BLaER1 treated with 17β-estradiol and CSF1 and Interleukin-3, amounts not matched to agents 10 nM and 100 nM (cell line): ENCODE results near the gene SYT6.

ENCODE experiments used
- H3K27ac ChIP-seq, 11 experiments: shearing (Covaris generic); formaldehyde crosslinking; 2 replicates each; pipeline ENCODE4 v1.8.1; 2022
- H3K27me3 ChIP-seq, 11 experiments: shearing (Covaris generic); formaldehyde crosslinking; 2 replicates each; pipeline ENCODE4 v1.8.1; 2022
- H3K36me3 ChIP-seq, 11 experiments: shearing (Covaris generic); formaldehyde crosslinking; 2 replicates each; pipeline ENCODE4 v1.8.1; 2022
- H3K4me1 ChIP-seq, 10 experiments: shearing (Covaris generic); formaldehyde crosslinking; 2 replicates each; pipeline ENCODE4 v1.8.1; 2022
- H3K4me2 ChIP-seq, 11 experiments: shearing (Covaris generic); formaldehyde crosslinking; 2 replicates each; pipeline ENCODE4 v1.8.1; 2022
- H3K4me3 ChIP-seq, 10 experiments: shearing (Covaris generic); formaldehyde crosslinking; 2 replicates each; pipeline ENCODE4 v1.8.1; 2022
- H3K9ac ChIP-seq, 11 experiments: shearing (Covaris generic); formaldehyde crosslinking; 2 replicates each; pipeline ENCODE4 v1.8.1; 2022
- H3K9me3 ChIP-seq, 11 experiments: shearing (Covaris generic); formaldehyde crosslinking; replicated peaks in 1 of 11; 2 replicates each; pipeline ENCODE4 v1.8.1; 2022
- H4K20me1 ChIP-seq, 11 experiments: shearing (Covaris generic); formaldehyde crosslinking; 2 replicates each; pipeline ENCODE4 v1.8.1; 2022
- Cebpa-rat ChIP-seq, 11 experiments: shearing (Covaris generic); IDR thresholded peaks; 2 replicates each; pipeline ENCODE4 v1.8.1; 2022

The SYT6 gene

GRCh38 chr1:114156538-114157274 lies 3.0 kb upstream of the SYT6 start:
- Histone ChIP-seq H4K20me1 (no peaks in the 10 kb centered on the region; a peak in 1 of 22 replicates), H3K36me3 (no peaks in the 10 kb centered on the region), H3K27me3 (peaks cover 34 to 43% (median 39%) of the 10 kb centered on the region in 11 experiments), H3K4me2 (no peak overlapping the region), H3K9me3 (peaks cover 22 to 33% (median 29%) of the 10 kb centered on the region in 11 experiments), H3K9ac (no peak overlapping the region), H3K27ac (no peak overlapping the region), H3K4me3 (no peak overlapping the region), H3K4me1 (no peaks in the 10 kb centered on the region)
- no peak for TF ChIP-seq Cebpa-rat (IDR thresholded peaks at IDR 0.05)

DNA sequence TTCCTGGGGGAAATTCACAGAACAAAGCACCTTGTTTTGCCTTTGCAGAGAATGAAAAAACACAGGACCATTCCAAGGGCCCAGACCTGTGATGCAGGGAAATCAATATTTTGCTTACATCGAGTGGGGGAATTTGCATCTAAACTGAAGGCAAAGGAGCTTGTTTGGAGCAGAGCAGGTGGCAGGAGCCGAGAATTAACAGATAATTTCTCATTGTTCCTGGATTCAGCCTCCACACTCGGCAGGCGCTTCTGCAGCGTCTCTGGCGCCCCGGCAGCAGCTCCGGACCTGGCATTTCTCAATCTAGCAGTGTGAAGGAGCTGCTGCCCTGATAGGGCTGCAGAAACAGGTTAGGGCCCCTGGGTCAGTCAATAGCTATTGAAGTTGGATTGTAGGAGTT lies 2.0 kb upstream of the SYT6 start:
- Histone ChIP-seq H3K27ac (no peak overlapping the region), H3K27me3 (peaks cover 39 to 53% (median 47%) of the 10 kb centered on the region in 11 experiments), H3K4me2 (no peak overlapping the region), H3K36me3 (no peaks in the 10 kb centered on the region), H4K20me1 (no peaks in the 10 kb centered on the region; a peak in 1 of 22 replicates), H3K4me3 (no peak overlapping the region), H3K9me3 (peaks cover 22 to 33% (median 29%) of the 10 kb centered on the region in 11 experiments), H3K4me1 (no peaks in the 10 kb centered on the region), H3K9ac (no peak overlapping the region)
- TF ChIP-seq Cebpa-rat (IDR thresholded peaks at IDR 0.05) = no peak

- H3K4me2 ChIP-seq = no peak overlapping the region
Measured at GRCh38 chr1:114154963-114155322, 1.3 kb upstream of the SYT6 start.

GRCh38 chr1:114154146-114154962 lies 685 bp upstream of the SYT6 start:
- Histone ChIP-seq H3K27ac (no peak overlapping the region), H3K4me1 (peaks cover 0 to 13% (median 0%) of the 10 kb centered on the region in 10 experiments; a peak in 2 of 20 replicates), H3K9ac (no peak overlapping the region), H3K36me3 (no peaks in the 10 kb centered on the region), H3K4me2 (no peak overlapping the region), H3K27me3 (peaks cover 39 to 56% (median 47%) of the 10 kb centered on the region in 11 experiments), H3K9me3 (peaks cover 22 to 33% (median 29%) of the 10 kb centered on the region in 11 experiments), H3K4me3 (no peak overlapping the region), H4K20me1 (no peaks in the 10 kb centered on the region)
- TF ChIP-seq Cebpa-rat (IDR thresholded peaks at IDR 0.05) = no peak

More at GRCh38 chr1:114154963-114155322, 1.3 kb upstream of the SYT6 start:
- Histone ChIP-seq H3K4me3 (no peak overlapping the region), H3K4me1 (peaks cover 0 to 7% (median 0%) of the 10 kb centered on the region in 10 experiments; a peak in 2 of 20 replicates), H4K20me1 (no peaks in the 10 kb centered on the region), H3K9me3 (peaks cover 22 to 33% (median 29%) of the 10 kb centered on the region in 11 experiments), H3K36me3 (no peaks in the 10 kb centered on the region), H3K27me3 (peaks cover 39 to 56% (median 47%) of the 10 kb centered on the region in 11 experiments), H3K9ac (no peak overlapping the region), H3K27ac (no peak overlapping the region)
- TF ChIP-seq Cebpa-rat (IDR thresholded peaks at IDR 0.05) = no peak

- Histone ChIP-seq H3K4me1 (peaks cover 0 to 14% (median 0%) of the 10 kb centered on the region in 10 experiments; a peak in 2 of 20 replicates), H3K4me2 (no peak overlapping the region), H3K9ac (no peak overlapping the region), H3K27ac (no peak overlapping the region), H3K27me3 (peaks cover 39 to 56% (median 47%) of the 10 kb centered on the region in 11 experiments), H3K4me3 (peak overlapping the region in 1 of 10 experiments; percentile 31; a peak in 1 of 20 replicates), H3K36me3 (no peaks in the 10 kb centered on the region), H4K20me1 (no peaks in the 10 kb centered on the region), H3K9me3 (peaks cover 22 to 33% (median 29%) of the 10 kb centered on the region in 11 experiments)
- TF ChIP-seq Cebpa-rat (IDR thresholded peaks at IDR 0.05) = no peak
Measured at GRCh38 chr1:114152508-114153260, 985 bp downstream of the SYT6 start.

- Histone ChIP-seq H3K4me3 (no peak overlapping the region), H3K9ac (no peak overlapping the region), H3K27me3 (peaks cover 39 to 56% (median 47%) of the 10 kb centered on the region in 11 experiments), H3K27ac (no peak overlapping the region), H3K4me1 (peaks cover 0 to 14% (median 0%) of the 10 kb centered on the region in 10 experiments; a peak in 2 of 20 replicates), H3K9me3 (peaks cover 22 to 33% (median 29%) of the 10 kb centered on the region in 11 experiments), H3K36me3 (no peaks in the 10 kb centered on the region), H3K4me2 (no peak overlapping the region), H4K20me1 (no peaks in the 10 kb centered on the region)
- no peak for TF ChIP-seq Cebpa-rat (IDR thresholded peaks at IDR 0.05)
Measured at GRCh38 chr1:114152089-114152507, 1.6 kb downstream of the SYT6 start.

GRCh38 chr1:114150016-114150415 lies 3.7 kb downstream of the SYT6 start:
- Histone ChIP-seq H3K4me3 (no peak overlapping the region), H3K9ac (no peak overlapping the region), H3K27ac (no peak overlapping the region), H3K9me3 (peaks cover 21 to 32% (median 28%) of the 10 kb centered on the region in 11 experiments), H3K36me3 (no peaks in the 10 kb centered on the region), H3K4me2 (peak overlapping the region in 2 of 11 experiments; percentile 28 to 34; a peak in 3 of 22 replicates), H4K20me1 (no peaks in the 10 kb centered on the region), H3K4me1 (peaks cover 0 to 14% (median 0%) of the 10 kb centered on the region in 10 experiments; a peak in 2 of 20 replicates), H3K27me3 (peaks cover 35 to 48% (median 41%) of the 10 kb centered on the region in 11 experiments)
- TF ChIP-seq Cebpa-rat (IDR thresholded peaks at IDR 0.05) = no peak

DNA sequence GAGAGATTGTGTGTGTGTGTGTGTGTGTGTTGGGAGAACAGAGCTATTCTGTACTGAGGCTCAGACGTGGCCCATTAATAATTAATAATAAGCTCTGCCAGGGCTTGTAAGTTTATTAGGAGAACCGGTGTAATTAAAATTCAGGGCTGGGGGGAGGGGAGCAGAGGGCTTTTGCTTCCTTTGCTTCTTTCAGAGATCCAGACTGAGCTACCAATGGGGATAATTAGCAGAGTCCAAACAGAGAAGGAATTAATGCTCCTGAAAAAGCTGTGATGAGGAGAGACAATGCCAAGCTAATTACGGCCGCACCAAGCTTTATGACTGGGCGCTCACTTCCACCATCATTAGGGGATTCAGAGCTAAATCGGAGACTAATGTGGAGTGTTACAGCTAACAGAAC lies 4.5 kb downstream of the SYT6 start:
- Histone ChIP-seq H3K4me2 (no peak overlapping the region), H3K9me3 (peaks cover 13 to 23% (median 21%) of the 10 kb centered on the region in 11 experiments), H3K27ac (no peak overlapping the region), H3K9ac (no peak overlapping the region), H3K27me3 (peaks cover 29 to 40% (median 33%) of the 10 kb centered on the region in 11 experiments), H3K36me3 (no peaks in the 10 kb centered on the region), H3K4me1 (peaks cover 0 to 14% (median 0%) of the 10 kb centered on the region in 10 experiments; a peak in 2 of 20 replicates), H3K4me3 (no peak overlapping the region), H4K20me1 (no peaks in the 10 kb centered on the region)
- no peak for TF ChIP-seq Cebpa-rat (IDR thresholded peaks at IDR 0.05)
